Activated T-cell treated with anti-CD3 and anti-CD28 coated beads for 1 hour (primary cell): ENCODE results near the gene ACBD4.

Source experiments
- DNase-seq: peaks from one replicate; pipeline ENCODE4 v3.0.0-alpha.2; 2020; ENCODE audit warnings: low read depth

Gene ACBD4

GRCh38 chr17:45135192-45135977, at the start of gene ACBD4:
Gene ACBD4, plus strand, starts transcription at chr17:45135687. Its CDS starts 458 bp downstream, at chr17:45136145.
- peak; percentile 98 for DNase-seq

GRCh38 chr17:45086391-45086790, 49.1 kb upstream of the ACBD4 start:
- DNase-seq: no peak

- DNase-seq: no peak
These were observed 48.5 kb upstream of the ACBD4 start for GRCh38 chr17:45086865-45087503.

GRCh38 chr17:45087504-45087975, 47.9 kb upstream of the ACBD4 start:
- no peak for DNase-seq

- DNase-seq: no peak
These were observed 47.5 kb upstream of the ACBD4 start for GRCh38 chr17:45087978-45088377.

- no peak for DNase-seq
These were observed 46.7 kb upstream of the ACBD4 start for GRCh38 chr17:45088741-45089140.

GRCh38 chr17:45090711-45091110, 44.8 kb upstream of the ACBD4 start:
- DNase-seq: no peak

GRCh38 chr17:45091778-45092425, 43.6 kb upstream of the ACBD4 start:
- no peak for DNase-seq

- DNase-seq: no peak
These were observed 42.5 kb upstream of the ACBD4 start for GRCh38 chr17:45092911-45093430.

- DNase-seq: no peak
These were observed 41.9 kb upstream of the ACBD4 start for GRCh38 chr17:45093444-45094110.

GRCh38 chr17:45096141-45096540, 39.3 kb upstream of the ACBD4 start:
- DNase-seq: no peak

GRCh38 chr17:45096926-45097325, 38.6 kb upstream of the ACBD4 start:
- no peak for DNase-seq

GRCh38 chr17:45098081-45098868, 37.2 kb upstream of the ACBD4 start:
- DNase-seq: no peak

- DNase-seq: peak; percentile 77
These were observed 36.4 kb upstream of the ACBD4 start for GRCh38 chr17:45098869-45099616.

GRCh38 chr17:45101546-45101882, 34.0 kb upstream of the ACBD4 start:
- no peak for DNase-seq

- DNase-seq: no peak
These were observed 33.3 kb upstream of the ACBD4 start for GRCh38 chr17:45101883-45102811.

- DNase-seq: no peak
These were observed 32.6 kb upstream of the ACBD4 start for GRCh38 chr17:45102856-45103255.

GRCh38 chr17:45103269-45103795, 32.2 kb upstream of the ACBD4 start:
- DNase-seq: no peak

- no peak for DNase-seq
These were observed 31.5 kb upstream of the ACBD4 start for GRCh38 chr17:45104029-45104428.
